ENCODE results near the gene GLP1R.

The GLP1R gene

DNA sequence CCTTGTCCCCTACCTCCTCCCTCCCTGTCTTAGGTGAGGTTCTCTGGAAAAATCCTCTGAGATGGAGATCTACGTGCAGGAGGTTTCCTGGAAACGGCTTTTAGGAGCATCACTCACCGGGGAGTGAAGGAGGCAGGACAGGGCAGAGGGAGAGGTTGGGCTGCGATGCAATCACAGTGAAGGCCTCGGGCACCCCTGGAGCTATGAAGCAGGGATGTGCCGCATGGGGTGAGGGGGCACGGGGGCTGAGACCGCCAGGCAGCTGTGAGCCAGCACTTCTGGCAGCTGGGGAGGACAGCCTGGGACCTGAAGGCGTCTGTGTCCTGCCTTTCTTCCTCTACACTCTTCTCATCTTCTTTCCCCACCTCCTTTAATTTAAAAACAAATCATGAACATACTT, 12.9 kb upstream of the GLP1R start:
- CTCF ChIA-PET, result interaction anchor here (0.8 kb wide), 1 partner anchor 39 kb away, joined by 4 read pairs; no protein-coding TSS in a partner anchor
- POLR2A ChIA-PET, result no interaction called here
- no peak for DNase-seq (ENCODE audit: extremely low spot score)
- no peak for TF ChIP-seq TARDBP (IDR thresholded peaks at IDR 0.05)

DNA sequence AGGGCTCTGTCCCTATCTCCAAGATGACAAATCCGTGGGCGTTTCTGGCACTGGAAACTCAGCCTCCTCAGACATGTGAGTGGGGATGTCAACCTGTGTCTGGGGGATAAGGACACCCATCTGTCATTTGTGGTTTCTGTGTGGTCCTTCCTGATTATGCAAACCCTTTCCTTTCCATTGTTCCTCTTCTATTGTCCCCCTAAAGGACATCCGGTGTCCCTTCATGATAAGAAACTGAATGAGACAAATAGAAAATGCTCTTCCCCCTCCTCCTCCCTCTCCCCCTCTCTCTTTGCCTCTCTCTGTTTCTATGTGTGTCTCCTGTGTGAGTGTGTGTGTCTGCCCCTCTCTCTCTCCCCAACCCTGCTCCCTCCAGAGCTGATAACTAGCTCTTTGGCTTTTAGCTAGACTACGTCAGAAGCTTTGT, 11.5 kb upstream of the GLP1R start:
- ChIA-PET POLR2A (no interaction called here), CTCF (no interaction called here)
- DNase-seq (ENCODE audit: extremely low spot score), result no peak

GRCh38 chr6:39037707-39038106, 10.9 kb upstream of the GLP1R start:
- TF ChIP-seq CTBP1 (IDR thresholded peaks at IDR 0.05; ENCODE audit: borderline replicate concordance) (no peak), FOXA1 (IDR thresholded peaks at IDR 0.05) (no peak), ARNT (IDR thresholded peaks at IDR 0.05) (no peak), FOXM1 (IDR thresholded peaks at IDR 0.05; ENCODE audit: borderline replicate concordance) (no peak)
- DNase-seq (ENCODE audit: extremely low spot score), result no peak
- ChIA-PET CTCF (no interaction called here), POLR2A (no interaction called here)

More for the DNA sequence above, 11.5 kb upstream of the GLP1R start:
- TF ChIP-seq LEF1 (IDR thresholded peaks at IDR 0.05; ENCODE audit: borderline replicate concordance) (no peak), BHLHE40 (IDR thresholded peaks at IDR 0.05; ENCODE audit: borderline replicate concordance) (no peak), SUZ12 (IDR thresholded peaks at IDR 0.05) (no peak), ZNF384 (IDR thresholded peaks at IDR 0.05) (no peak), ELF4 (IDR thresholded peaks at IDR 0.05) (no peak), TARDBP (IDR thresholded peaks at IDR 0.05) (no peak), L3MBTL2 (conservative IDR thresholded peaks at IDR 0.05) (no peak), SP1 (IDR thresholded peaks at IDR 0.05) (no peak), FOXM1 (IDR thresholded peaks at IDR 0.05; ENCODE audit: borderline replicate concordance) (no peak), HDGF (IDR thresholded peaks at IDR 0.05; ENCODE audit: borderline replicate concordance) (no peak)
- TF ChIP-seq, protein P1, sequence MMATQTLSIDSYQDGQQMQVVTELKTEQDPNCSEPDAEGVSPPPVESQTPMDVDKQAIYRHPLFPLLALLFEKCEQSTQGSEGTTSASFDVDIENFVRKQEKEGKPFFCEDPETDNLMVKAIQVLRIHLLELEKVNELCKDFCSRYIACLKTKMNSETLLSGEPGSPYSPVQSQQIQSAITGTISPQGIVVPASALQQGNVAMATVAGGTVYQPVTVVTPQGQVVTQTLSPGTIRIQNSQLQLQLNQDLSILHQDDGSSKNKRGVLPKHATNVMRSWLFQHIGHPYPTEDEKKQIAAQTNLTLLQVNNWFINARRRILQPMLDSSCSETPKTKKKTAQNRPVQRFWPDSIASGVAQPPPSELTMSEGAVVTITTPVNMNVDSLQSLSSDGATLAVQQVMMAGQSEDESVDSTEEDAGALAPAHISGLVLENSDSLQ (IDR thresholded peaks at IDR 0.05), result no peak

- ChIA-PET CTCF (no interaction called here), POLR2A (no interaction called here)
- no peak for DNase-seq (ENCODE audit: extremely low spot score)
- TF ChIP-seq FOXM1 (IDR thresholded peaks at IDR 0.05; ENCODE audit: borderline replicate concordance) (no peak), L3MBTL2 (conservative IDR thresholded peaks at IDR 0.05) (no peak), ZNF384 (IDR thresholded peaks at IDR 0.05) (no peak), ELF4 (IDR thresholded peaks at IDR 0.05) (no peak), ARNT (IDR thresholded peaks at IDR 0.05) (no peak)
Measured at GRCh38 chr6:39040080-39040673, 8.4 kb upstream of the GLP1R start.

- POLR2A ChIA-PET, result no interaction called here
- TF ChIP-seq SUZ12 (IDR thresholded peaks at IDR 0.05), result no peak
- TF ChIP-seq FOXA1 (IDR thresholded peaks at IDR 0.05), result no peak
- TF ChIP-seq NFRKB (IDR thresholded peaks at IDR 0.05), result no peak
- no peak for TF ChIP-seq FOXM1 (IDR thresholded peaks at IDR 0.05; ENCODE audit: borderline replicate concordance)
- no peak for TF ChIP-seq ELF4 (IDR thresholded peaks at IDR 0.05)
- TF ChIP-seq LEF1 (IDR thresholded peaks at IDR 0.05; ENCODE audit: borderline replicate concordance), result no peak
- TF ChIP-seq TARDBP (IDR thresholded peaks at IDR 0.05), result no peak
- no peak for TF ChIP-seq ZNF384 (IDR thresholded peaks at IDR 0.05)
- no peak for TF ChIP-seq ARNT (IDR thresholded peaks at IDR 0.05)
- no peak for TF ChIP-seq HDGF (IDR thresholded peaks at IDR 0.05; ENCODE audit: borderline replicate concordance)
- no peak for TF ChIP-seq L3MBTL2 (conservative IDR thresholded peaks at IDR 0.05)
- TF ChIP-seq SP1 (IDR thresholded peaks at IDR 0.05), result no peak
- no peak for TF ChIP-seq FOXK2 (IDR thresholded peaks at IDR 0.05)
- TF ChIP-seq BHLHE40 (IDR thresholded peaks at IDR 0.05; ENCODE audit: borderline replicate concordance), result no peak
- no peak for TF ChIP-seq CTBP1 (IDR thresholded peaks at IDR 0.05; ENCODE audit: borderline replicate concordance)
- TF ChIP-seq, protein P1 (IDR thresholded peaks at IDR 0.05), result no peak
- CTCF ChIA-PET, result no interaction called here
- no peak for DNase-seq (ENCODE audit: extremely low spot score)
Measured at GRCh38 chr6:39041072-39041471, 7.5 kb upstream of the GLP1R start.

DNA sequence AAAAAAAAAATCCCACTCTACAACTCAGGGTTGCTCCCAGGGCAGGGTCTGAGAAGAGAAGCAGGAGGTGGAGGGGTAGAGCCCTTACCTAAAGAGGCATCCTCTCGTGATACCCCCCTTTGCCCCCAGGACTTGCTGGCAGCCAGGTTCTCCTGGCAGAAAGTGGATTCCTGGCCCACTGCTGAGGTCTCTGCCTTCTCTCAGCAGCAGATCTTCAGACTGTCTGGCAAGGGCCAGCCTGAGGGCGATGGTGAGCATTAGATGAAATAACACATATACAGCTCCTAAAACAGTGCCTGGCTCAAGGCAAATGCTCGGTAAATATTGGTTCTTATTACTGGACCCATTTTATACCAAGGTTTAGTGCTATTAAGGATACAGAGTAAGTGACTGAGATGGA, 4.8 kb upstream of the GLP1R start:
- CTCF ChIA-PET, result no interaction called here
- TF ChIP-seq TARDBP (IDR thresholded peaks at IDR 0.05), result no peak
- no peak for TF ChIP-seq NFRKB (IDR thresholded peaks at IDR 0.05)
- TF ChIP-seq BHLHE40 (IDR thresholded peaks at IDR 0.05; ENCODE audit: borderline replicate concordance), result no peak
- TF ChIP-seq FOXA1 (IDR thresholded peaks at IDR 0.05), result no peak
- TF ChIP-seq SUZ12 (IDR thresholded peaks at IDR 0.05), result no peak
- no peak for TF ChIP-seq ELF4 (IDR thresholded peaks at IDR 0.05)
- TF ChIP-seq CTBP1 (IDR thresholded peaks at IDR 0.05; ENCODE audit: borderline replicate concordance), result no peak
- DNase-seq (ENCODE audit: extremely low spot score), result no peak
- POLR2A ChIA-PET, result no interaction called here

GRCh38 chr6:39044181-39044580, 4.4 kb upstream of the GLP1R start:
- DNase-seq (ENCODE audit: extremely low spot score), result no peak
- POLR2A ChIA-PET, result no interaction called here
- TF ChIP-seq NFRKB (IDR thresholded peaks at IDR 0.05) (no peak), ELF4 (IDR thresholded peaks at IDR 0.05) (no peak), CTBP1 (IDR thresholded peaks at IDR 0.05; ENCODE audit: borderline replicate concordance) (no peak), HDGF (IDR thresholded peaks at IDR 0.05; ENCODE audit: borderline replicate concordance) (no peak), SP1 (IDR thresholded peaks at IDR 0.05) (no peak), FOXM1 (IDR thresholded peaks at IDR 0.05; ENCODE audit: borderline replicate concordance) (no peak), ZNF384 (IDR thresholded peaks at IDR 0.05) (no peak), SUZ12 (IDR thresholded peaks at IDR 0.05) (no peak), FOXA1 (IDR thresholded peaks at IDR 0.05) (no peak), FOXK2 (IDR thresholded peaks at IDR 0.05) (no peak), BHLHE40 (IDR thresholded peaks at IDR 0.05; ENCODE audit: borderline replicate concordance) (no peak)
- TF ChIP-seq, protein P1 (IDR thresholded peaks at IDR 0.05), result no peak
- CTCF ChIA-PET, result interaction anchor here (0.6 kb wide), 1 partner anchor 13 kb away, joined by 3 read pairs; no protein-coding TSS in a partner anchor
